WERI-Rb-1 (cell line): ENCODE data around the gene NNT.
A peak's percentile ranks its signal among the peaks of the same experiment; 100 is the strongest.

Experiments
- DNase-seq: peaks from one replicate; pipeline ENCODE4 v3.0.0-alpha.2; 2020
- H3K27ac ChIP-seq: fragments of 250-450 bp; sonication (Bioruptor Pico); 2 replicates; pipeline ENCODE4 v1.5.1; 2020; ENCODE audit warnings: mild to moderate bottlenecking, moderate library complexity
- H3K27me3 ChIP-seq: fragments of 250-450 bp; sonication (Bioruptor Pico); 2 replicates; pipeline ENCODE4 v1.5.1; 2021; ENCODE audit warnings: mild to moderate bottlenecking, low read depth, moderate library complexity; ENCODE audit not compliant: insufficient read depth, severe bottlenecking
- H3K36me3 ChIP-seq: fragments of 250-450 bp; sonication (Bioruptor Pico); 2 replicates; pipeline ENCODE4 v1.5.1; 2020; ENCODE audit warnings: mild to moderate bottlenecking, moderate library complexity
- H3K4me3 ChIP-seq: 2 replicates; pipeline ENCODE4 v1.5.1; 2011; ENCODE audit warnings: low read depth, mild to moderate bottlenecking, control low read depth, low read length
- H3K9me3 ChIP-seq: fragments of 250-450 bp; sonication (Bioruptor Pico); 2 replicates; pipeline ENCODE4 v1.5.1; 2021; ENCODE audit warnings: mild to moderate bottlenecking, moderate library complexity; ENCODE audit not compliant: severe bottlenecking
- CTCF ChIP-seq: IDR thresholded peaks from 2 replicates; pipeline ENCODE4 v1.5.1; 2011; ENCODE audit warnings: low read depth, mild to moderate bottlenecking, control low read depth, inconsistent platforms, low read length

NNT gene

GRCh38 chr5:43581398-43581797 is 21.6 kb upstream of the NNT start:
- no peak for TF ChIP-seq CTCF
- DNase-seq, result no peak
- H3K9me3 ChIP-seq, result no peaks in the 10 kb centered on the region

DNA sequence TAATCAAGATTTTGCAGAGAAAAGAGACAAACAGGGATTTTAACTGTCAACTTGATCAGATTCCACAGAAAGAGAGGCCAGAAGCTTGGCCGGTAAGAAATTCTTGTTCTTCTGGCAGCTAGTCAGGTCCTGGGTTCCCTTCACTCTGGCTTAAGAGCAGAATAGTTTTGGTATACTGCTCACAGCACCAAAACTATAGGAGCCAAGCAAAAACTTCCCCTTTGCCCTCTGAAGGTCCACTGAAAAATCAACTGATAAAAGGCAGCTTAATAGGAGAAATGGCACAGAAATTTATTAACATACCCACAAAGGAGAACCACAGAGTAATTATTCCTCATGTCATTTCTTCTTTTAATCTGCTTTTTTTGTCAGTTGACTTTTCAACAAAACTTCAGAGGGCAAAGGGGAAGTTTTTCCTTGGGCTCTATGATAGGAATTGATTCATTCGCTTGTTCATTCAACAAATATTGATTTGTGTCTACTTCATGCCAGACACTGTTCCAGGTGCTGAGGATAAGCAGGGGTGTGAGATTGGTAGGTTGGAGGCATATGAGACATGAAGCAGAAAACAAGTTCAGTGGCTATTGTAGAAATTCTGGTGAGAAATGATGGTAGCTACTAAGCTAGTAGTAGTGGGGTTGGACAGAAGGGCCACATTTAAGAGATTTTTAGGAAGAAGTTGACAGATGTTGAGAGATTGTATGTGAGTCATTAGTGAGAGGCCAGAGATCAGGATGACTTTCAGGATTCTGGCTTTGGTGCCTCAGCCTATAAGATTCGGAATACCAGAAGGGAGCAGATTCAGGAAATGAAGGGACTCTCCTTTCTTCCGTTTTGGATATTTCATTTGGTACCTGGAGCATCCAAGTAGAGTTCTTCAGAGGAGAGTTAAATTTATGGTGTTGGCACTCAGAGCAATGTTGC is 20.6 kb upstream of the NNT start:
- TF ChIP-seq CTCF, result no peak
- H3K27ac ChIP-seq, result no peak overlapping the region
- H3K9me3 ChIP-seq, result no peaks in the 10 kb centered on the region
- DNase-seq, result no peak
- H3K36me3 ChIP-seq, result no peaks in the 10 kb centered on the region; the same call in 1 of the 2 replicates
- H3K27me3 ChIP-seq, result no peaks in the 10 kb centered on the region
- H3K4me3 ChIP-seq, result no peak overlapping the region

More at GRCh38 chr5:43581398-43581797, 21.6 kb upstream of the NNT start:
- no peak overlapping the region for H3K4me3 ChIP-seq
- peak overlapping the region; percentile 79; the same call in 1 of the 2 replicates for H3K27ac ChIP-seq
- no peaks in the 10 kb centered on the region for H3K27me3 ChIP-seq
- peaks cover 3% of the 10 kb centered on the region; the same call in 1 of the 2 replicates for H3K36me3 ChIP-seq

GRCh38 chr5:43583724-43584123 is 19.3 kb upstream of the NNT start:
- Histone ChIP-seq H3K9me3 (no peaks in the 10 kb centered on the region), H3K27me3 (no peaks in the 10 kb centered on the region), H3K27ac (no peak overlapping the region), H3K4me3 (no peak overlapping the region), H3K36me3 (no peaks in the 10 kb centered on the region)
- DNase-seq, result no peak
- TF ChIP-seq CTCF, result no peak

DNA sequence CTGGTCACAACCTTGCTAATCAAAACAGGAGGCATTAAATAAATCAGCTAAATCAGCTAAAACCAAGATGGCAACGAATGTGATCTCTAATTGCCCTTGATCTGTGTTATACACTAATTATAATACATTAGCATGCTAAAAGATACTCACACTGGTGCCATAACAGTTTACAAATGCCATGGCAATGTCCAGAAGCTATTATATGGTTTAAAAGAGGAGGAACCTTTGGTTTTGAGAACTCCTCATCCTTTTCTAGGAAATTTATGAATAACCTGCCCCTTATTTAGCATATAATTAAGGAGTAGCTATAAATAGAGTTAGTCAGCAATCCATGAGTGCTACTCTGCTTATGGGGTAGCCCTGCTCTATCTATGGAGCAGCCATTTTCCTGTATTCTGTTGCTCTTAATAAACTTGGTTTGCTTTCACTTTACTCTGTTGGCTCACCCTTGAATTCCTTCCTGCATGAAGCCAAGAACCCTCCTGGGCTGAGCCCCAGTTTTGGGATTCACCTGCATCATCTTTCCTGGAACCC is 18.7 kb upstream of the NNT start:
- H3K27ac ChIP-seq, result no peak overlapping the region
- DNase-seq, result no peak
- no peaks in the 10 kb centered on the region for H3K9me3 ChIP-seq
- H3K36me3 ChIP-seq, result no peaks in the 10 kb centered on the region
- no peak overlapping the region for H3K4me3 ChIP-seq
- H3K27me3 ChIP-seq, result no peaks in the 10 kb centered on the region
- TF ChIP-seq CTCF, result no peak

DNA sequence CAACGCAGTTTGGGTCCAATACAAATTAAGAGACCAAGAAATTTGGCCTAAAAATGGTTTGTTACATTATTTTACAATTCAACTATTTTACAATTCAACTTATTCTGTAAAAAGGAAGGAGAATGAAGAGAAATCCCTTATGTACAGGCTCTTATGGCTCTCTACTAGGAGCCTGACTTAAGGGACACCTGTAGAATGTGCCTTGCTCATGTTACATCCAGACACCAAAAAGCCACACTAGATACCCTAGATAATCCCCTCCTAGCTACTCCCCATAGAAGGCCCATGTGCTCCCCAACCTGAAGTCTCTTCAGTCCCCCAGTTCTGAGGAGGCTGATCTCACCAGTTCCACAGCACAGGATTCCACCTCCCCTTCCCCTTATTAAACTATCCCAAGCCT is 14.1 kb upstream of the NNT start:
- Histone ChIP-seq H3K27me3 (no peaks in the 10 kb centered on the region), H3K27ac (no peak overlapping the region), H3K4me3 (no peak overlapping the region), H3K9me3 (no peaks in the 10 kb centered on the region), H3K36me3 (no peaks in the 10 kb centered on the region)
- no peak for TF ChIP-seq CTCF
- no peak for DNase-seq
